Stimulated activated CD4-positive, alpha-beta T cell treated with anti-CD3 and anti-CD28 coated beads, Interleukin-12 subunit alpha, Interleukin-12 subunit beta, amount 100 ng/mL, for 4 hours (primary cell): ENCODE measurements around the gene SH3RF3.

Experiments
- DNase-seq: peaks from one replicate; pipeline ENCODE4 v3.0.0-alpha.2; 2020

The SH3RF3 gene

DNA sequence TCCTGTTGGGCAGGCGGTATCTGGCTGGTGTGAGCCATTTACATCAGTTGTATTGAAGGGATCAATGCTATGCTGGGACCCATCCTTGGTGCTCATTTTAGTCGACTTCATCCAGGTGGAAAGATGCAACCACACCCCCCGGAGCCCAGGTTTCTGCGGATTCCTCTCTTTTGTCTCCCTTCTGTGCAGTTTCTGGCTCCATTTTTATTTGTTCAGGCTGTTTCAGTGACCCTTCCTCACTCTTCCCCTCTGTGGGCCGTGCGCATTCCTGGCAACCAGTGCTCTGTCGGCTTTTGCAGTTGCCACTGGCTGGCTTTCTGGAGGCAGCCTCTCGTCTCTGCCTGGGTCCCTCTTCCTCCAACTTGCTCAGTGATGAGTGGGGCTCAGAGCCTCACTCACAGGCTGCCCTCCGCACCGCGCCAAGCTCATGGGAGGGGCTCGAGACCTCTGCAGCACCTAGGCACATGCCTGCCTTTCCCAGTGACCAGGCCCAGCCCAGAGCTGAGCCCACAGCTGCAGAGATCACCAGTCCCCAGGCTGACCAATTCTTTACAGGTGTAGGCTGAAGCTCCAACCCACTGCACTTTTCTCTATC lies 12.1 kb downstream of the SH3RF3 start:
- DNase-seq, result no peak

- no peak for DNase-seq
These were observed 12.8 kb downstream of the SH3RF3 start for GRCh38 chr2:109141727-109142283.

- no peak for DNase-seq
These were observed 13.6 kb downstream of the SH3RF3 start for GRCh38 chr2:109142416-109143210.

- DNase-seq, result peak; percentile 54
These were observed 14.5 kb downstream of the SH3RF3 start for GRCh38 chr2:109143214-109144187.

GRCh38 chr2:109144271-109144670 lies 15.3 kb downstream of the SH3RF3 start:
- no peak for DNase-seq

- no peak for DNase-seq
These were observed 15.7 kb downstream of the SH3RF3 start for GRCh38 chr2:109144721-109145120.

- DNase-seq, result no peak
These were observed 16.3 kb downstream of the SH3RF3 start for GRCh38 chr2:109145286-109145685.

DNA sequence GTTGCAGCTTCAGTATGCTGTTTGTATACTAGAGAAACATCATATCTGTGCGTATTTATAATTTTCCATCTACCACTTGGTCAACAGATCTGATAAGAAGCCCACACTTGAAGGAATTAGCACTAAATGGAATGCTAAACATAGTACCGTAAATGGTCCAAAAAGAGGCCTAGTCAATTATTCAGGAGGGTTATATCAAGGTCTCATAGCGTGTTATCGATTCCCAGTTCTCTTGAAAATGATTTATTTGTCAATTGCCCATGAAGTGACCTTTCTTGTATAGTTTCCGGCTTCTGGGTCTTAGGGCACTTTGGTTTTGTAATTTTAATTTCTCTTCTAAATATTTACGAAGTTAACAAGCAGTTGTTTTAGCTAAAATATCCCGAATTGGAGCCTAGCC lies 18.4 kb downstream of the SH3RF3 start:
- DNase-seq, result no peak

GRCh38 chr2:109148117-109148746 lies 19.2 kb downstream of the SH3RF3 start:
- no peak for DNase-seq

DNA sequence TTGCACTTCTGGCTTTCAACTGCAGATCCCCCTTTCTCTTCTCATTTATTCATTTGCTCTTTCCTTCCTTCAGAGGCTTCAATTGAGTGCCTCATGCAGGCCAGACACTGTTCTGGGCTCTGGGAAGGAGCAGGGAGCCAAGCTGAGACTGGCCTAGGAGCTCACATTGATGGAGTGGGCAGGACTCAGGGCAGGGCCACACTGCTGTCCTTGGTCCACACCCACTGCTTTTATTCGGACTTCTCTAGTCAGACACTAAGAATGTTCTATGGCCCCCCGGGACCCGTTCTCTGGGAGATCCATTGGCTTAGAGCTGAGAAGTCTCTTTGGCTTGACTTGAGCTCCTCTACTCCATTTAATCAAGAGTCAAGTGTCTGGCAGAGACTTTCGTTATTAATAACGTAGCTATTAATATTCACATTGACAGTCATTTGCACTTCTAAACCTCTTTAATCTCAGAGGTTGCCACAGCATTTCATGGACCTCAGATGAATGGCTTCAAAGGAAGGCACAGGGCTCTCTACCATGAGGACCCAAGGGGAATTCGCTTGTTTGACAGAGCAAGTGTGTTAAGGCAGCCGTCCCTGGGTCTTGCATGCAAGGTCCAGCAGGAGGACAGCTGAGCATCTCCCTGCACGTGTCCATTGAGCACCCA lies 20.1 kb downstream of the SH3RF3 start:
- DNase-seq, result no peak

DNA sequence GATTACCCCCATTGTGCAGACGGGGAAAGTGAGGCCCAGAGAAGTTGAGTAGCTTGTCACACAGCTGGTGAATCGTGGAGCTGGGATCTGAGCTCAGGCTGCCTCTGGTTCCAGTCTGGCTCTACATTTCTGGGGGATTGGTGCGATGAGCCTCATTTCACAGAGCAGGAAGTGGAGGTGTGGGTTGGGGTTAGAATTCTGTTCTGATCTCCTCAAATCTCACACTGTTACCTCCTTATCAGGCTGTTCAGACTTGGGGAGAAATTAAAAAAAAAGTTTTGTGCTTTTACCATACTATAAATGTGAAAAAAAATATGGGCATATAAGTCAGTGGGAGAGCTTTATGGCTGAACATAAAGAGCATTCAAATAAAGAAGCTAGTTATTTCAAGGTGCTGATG lies 21.6 kb downstream of the SH3RF3 start:
- DNase-seq, result no peak

DNA sequence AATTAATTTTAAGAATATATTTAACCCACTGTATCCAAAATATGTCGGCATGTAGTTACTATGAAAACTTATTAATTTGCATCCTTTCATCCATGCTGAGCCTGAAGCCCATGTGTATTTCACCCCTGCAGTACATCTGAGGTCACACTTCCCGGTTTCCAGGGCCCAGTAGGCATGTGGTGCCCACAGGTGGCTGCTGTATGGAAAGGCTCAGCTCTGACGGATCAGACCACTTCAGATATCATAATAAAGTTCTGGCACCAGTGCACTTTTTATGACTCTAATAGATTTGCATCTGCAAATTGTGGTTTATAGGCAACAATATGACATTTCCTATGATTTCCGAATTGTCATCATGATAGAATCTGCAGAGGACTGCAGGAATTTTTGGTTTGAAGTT lies 22.5 kb downstream of the SH3RF3 start:
- DNase-seq, result no peak

DNA sequence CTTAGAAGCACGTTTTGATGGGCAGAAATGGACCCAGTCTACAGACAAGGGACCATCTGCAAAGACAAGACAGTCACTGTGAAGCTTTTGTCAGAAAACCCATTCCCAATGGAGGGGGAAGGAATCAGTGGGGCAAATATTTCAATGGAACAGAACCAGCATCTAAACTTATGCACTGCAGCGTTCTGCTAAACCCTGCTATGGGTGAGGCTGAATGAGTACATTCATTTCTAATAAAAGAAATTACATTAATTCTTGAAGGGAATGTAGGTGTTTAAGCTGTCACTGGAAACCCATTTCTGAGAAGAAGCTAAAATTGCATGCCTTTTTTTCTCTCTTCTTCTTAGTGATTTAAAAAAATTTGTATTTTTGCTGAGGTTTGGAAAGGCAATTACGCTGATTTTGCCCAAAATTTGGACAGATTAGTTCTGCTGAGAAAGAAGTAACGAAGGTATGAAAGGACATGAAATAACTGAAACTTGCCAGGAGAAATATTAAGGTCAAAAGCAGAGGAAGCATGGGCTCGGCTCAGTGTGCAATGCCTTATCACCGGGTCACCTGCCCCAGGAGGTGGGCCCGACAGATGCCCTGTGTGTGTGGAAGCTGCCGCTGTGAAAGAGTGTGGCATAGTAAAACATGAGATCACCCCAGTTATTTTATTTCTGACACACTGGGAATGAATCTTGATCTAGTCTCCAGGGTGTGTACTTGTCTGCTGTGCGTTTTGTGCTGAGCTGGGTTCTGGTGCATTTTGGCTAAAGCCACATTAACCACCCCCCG lies 24.2 kb downstream of the SH3RF3 start:
- DNase-seq, result no peak

- DNase-seq, result no peak
These were observed 24.8 kb downstream of the SH3RF3 start for GRCh38 chr2:109153807-109154206.

GRCh38 chr2:109154226-109154625 lies 25.2 kb downstream of the SH3RF3 start:
- no peak for DNase-seq

DNA sequence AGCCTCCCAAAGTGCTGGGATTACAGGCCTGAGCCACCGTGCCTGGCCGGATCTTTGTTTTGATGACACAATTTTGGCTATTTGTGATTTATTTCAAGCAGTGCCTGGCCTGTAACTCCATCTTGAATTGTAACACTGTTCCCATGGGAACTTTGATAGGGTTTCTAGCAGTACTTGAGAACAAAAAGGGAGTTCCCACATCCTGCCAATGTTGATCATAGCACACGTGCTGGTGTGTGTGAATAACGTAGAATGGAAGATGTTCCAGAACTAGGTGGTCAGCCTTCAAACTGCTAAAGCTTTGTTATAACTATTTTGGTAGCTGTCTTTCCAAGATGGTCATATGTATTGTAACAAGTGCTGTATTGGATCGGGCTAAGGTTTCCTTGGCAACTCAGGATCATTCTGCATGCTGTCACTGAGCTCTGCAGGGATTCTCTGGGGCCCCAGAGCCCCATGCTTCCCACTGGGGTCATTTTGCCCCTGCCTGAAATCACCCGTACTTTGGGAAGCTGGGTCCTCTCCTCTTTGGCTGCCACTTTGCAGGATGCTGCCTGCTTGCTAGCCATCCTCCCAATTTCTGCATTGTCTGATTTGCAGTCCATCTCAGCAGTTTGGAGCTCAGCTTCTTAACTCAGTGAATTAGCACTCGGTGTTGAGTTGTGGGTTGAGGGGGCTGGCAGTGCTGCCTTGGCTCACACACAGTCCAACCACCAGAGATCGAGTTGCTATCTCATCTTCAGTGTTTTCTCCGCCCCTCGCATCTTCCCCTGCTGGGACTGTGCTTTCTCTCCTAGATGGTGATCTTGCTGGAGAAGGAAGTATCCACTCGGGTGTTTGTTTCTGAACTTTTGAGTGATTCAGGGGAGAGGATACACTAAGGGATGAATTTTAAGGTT lies 26.8 kb downstream of the SH3RF3 start:
- no peak for DNase-seq

GRCh38 chr2:109157563-109158105 lies 28.6 kb downstream of the SH3RF3 start:
- DNase-seq, result no peak

DNA sequence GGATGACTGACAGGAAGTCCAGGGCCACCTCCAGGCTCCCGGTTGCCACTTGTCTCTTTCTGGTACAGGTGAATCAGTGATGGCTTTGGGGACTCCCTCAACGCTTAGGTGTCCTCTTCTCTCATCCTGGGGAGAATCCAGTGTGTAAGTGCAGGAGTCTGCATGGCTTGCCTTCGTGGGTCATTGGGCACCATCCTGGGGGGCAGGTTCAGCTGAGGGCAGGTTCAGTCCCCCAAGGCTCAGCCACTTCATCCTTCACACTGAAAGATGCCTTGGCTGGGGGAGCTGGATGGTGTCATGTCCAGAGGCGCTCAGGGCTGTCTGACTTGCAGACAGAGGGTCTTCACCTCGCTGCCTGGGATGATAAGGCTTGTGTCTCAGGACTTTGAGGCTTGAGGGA lies 29.2 kb downstream of the SH3RF3 start:
- DNase-seq, result no peak

- no peak for DNase-seq
These were observed 30.1 kb downstream of the SH3RF3 start for GRCh38 chr2:109159096-109159495.
